ENCODE data around the gene SYNDIG1. TPM values are rescaled to one million over a fixed set of nuclear protein-coding genes. Genes with fewer than 3 reads are reported as not detected.

SYNDIG1 gene
- total RNA-seq, 2 experiments from 2014 or later: not detected

DNA sequence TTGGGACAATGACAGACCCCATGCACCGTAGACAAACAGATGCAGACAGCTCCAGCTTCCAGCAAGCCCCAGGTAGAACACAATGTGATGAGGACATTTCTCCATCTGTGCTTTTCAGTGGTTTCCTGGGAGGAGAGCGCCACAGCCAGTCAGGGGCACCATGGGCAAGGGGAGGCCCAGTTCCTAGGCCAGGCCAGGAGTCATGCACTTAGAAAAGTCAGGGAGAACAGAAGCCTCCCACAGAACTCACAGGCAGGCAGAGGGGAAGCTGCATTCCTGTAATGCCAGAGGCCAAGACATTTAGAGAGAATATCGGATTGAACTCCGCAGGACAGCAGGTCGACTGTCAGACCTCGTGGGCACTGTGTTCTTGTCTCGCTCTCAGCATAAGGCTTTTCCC, 9.2 kb downstream of the SYNDIG1 start:
- Mint-ChIP-seq H3K27ac (no peak overlapping the region), H3K4me1 (no peaks in the 10 kb centered on the region), H3K36me3 (no peaks in the 10 kb centered on the region), H3K27me3 (peaks cover 9% of the 10 kb centered on the region), H3K9me3 (no peaks in the 10 kb centered on the region), H3K4me3 (no peak overlapping the region)
- DNase-seq: no peak

DNA sequence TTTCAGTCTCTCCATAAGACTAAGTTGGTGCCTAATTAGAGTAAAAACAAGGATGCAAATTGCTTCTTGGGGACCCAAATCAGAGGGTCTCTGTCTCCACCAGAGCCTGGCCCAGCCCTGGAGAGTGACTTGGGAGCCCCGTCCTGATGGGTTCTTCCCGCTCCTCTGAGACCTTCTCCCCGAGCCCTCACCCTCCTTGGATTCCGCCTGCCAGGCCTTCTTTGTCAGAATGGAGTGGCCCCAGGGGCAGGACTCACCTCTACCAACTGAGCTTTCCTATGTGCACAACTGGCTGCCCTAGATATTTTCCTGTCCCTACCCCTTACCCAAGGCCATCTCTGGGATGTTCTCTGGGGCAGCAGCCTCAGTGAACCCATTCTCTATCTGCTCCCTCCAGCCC, 9.7 kb downstream of the SYNDIG1 start:
- DNase-seq: no peak

DNA sequence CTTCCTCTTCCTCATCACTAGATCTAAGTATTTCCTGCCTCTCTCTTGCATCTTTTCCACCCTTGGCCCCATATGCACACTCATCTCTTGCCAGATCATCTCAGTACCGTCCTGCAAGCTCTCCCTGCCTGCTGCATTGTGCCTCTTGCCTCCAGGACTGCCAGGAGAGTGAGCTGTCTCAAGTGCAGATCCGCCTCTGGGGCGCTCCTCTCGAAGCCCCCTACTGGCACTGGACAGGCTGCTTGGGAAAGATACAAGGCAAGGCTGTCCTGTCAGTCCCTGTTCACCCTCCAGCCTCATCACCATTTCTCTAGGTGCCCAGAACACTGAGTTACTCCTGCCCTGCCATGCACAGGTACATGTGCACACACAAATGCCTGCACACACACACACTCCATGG, 10.2 kb downstream of the SYNDIG1 start:
- no peak overlapping the region for H3K4me3 Mint-ChIP-seq
- peaks cover 6% of the 10 kb centered on the region for H3K27me3 Mint-ChIP-seq
- H3K36me3 Mint-ChIP-seq: no peaks in the 10 kb centered on the region
- no peak overlapping the region for H3K27ac Mint-ChIP-seq
- no peak for DNase-seq
- no peaks in the 10 kb centered on the region for H3K9me3 Mint-ChIP-seq
- H3K4me1 Mint-ChIP-seq: no peaks in the 10 kb centered on the region

More for the DNA sequence above, 9.7 kb downstream of the SYNDIG1 start:
- no peaks in the 10 kb centered on the region for H3K36me3 Mint-ChIP-seq
- H3K9me3 Mint-ChIP-seq: no peaks in the 10 kb centered on the region
- no peak overlapping the region for H3K4me3 Mint-ChIP-seq
- H3K4me1 Mint-ChIP-seq: no peaks in the 10 kb centered on the region
- H3K27me3 Mint-ChIP-seq: peaks cover 6% of the 10 kb centered on the region
- no peak overlapping the region for H3K27ac Mint-ChIP-seq

DNA sequence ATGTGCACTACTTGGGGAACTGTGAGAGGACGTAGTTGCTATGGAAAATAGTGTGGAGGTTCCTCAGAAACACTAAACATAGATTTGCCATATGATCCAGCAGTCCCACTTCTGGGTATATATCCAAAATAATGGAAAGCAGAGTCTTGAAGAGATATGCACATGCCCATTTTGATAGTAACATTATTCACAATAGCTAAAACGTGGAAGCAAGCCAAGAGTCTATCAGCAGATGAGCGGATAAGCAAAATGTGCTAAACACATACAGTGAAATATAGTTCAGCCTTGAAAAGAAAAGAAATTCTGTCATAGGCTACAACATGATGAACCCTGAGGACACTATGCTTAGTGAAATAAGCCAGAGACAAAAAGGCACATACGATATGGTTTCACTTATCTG, 11.1 kb downstream of the SYNDIG1 start:
- Mint-ChIP-seq H3K27me3 (peaks cover 5% of the 10 kb centered on the region), H3K4me3 (no peak overlapping the region), H3K27ac (no peak overlapping the region), H3K9me3 (no peaks in the 10 kb centered on the region), H3K36me3 (no peaks in the 10 kb centered on the region), H3K4me1 (no peaks in the 10 kb centered on the region)
- no peak for DNase-seq

DNA sequence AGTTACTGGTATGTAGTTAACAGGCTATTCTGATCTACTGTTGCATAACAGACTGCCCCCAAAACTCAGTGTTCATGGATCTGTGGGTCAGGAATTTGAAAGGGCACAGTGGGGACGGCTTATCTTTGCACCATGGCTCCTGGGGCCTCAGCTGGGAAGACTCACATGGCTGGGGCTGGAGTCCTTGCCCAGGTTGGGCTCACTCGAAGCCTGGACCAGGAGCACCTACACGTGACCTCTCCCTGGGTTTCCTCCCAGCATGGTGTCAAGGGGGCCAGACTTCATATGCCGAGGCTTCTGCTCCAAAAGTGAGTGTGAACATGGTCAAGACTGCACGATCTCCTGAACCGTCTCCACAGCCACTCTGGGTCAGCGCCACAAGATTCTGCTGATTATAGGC, 11.7 kb downstream of the SYNDIG1 start:
- no peaks in the 10 kb centered on the region for H3K27me3 Mint-ChIP-seq
- H3K4me1 Mint-ChIP-seq: no peaks in the 10 kb centered on the region
- no peak overlapping the region for H3K4me3 Mint-ChIP-seq
- H3K9me3 Mint-ChIP-seq: no peaks in the 10 kb centered on the region
- no peak for DNase-seq
- H3K27ac Mint-ChIP-seq: no peak overlapping the region
- H3K36me3 Mint-ChIP-seq: no peaks in the 10 kb centered on the region

DNA sequence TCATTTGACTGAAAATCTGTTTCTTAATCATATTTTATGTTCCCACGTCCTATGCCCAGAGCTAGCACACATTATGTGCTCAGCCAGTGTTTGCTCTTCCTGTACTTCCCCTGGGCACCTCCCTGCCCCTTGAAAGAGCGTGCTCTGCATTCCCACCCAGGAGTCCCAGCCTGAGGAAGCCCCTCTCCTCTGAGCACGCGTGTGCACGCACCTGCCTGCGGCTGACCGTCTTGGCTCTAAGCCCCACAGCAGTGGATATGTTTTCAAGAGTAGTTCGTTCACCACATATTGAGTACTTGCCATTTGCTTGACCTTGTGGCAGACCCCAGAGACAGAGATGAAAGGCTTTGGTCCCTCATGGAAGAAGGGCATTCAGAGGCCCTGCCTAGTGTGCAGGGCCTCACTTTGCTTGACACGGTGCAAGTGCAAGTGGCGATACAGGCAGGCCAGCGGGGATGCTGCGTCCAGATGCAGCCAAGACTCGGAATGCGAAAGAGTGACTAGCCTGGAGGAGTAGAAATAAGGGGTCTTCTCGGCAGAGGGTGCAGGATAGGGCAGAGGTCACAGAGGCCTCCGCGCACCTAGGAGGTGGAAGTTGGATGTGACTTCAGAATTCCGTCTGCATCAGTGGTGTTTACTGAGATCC, 14.1 kb downstream of the SYNDIG1 start:
- no peaks in the 10 kb centered on the region for H3K4me1 Mint-ChIP-seq
- no peak overlapping the region for H3K27ac Mint-ChIP-seq
- H3K27me3 Mint-ChIP-seq: no peaks in the 10 kb centered on the region

DNA sequence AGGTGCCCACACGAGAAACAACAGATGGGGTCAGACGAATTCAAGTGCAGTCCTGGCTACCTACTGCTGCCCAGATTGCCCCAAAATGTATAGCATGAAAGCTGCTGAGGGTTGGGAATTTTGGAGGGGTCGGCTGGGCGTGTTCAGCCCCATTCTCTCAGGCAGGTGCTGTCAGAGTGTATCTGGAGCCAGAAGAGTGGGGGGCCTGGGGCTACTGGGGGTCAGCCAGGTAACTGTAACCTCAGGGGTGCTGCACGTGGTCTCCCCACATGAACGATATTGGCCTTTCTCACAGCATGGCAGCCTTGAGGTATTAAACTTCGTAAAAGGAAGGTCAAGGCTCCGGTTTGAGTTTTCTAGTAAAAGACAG, 14.6 kb downstream of the SYNDIG1 start:
- no peaks in the 10 kb centered on the region for H3K4me1 Mint-ChIP-seq
- no peak overlapping the region for H3K4me3 Mint-ChIP-seq
- H3K27ac Mint-ChIP-seq: no peak overlapping the region
- no peaks in the 10 kb centered on the region for H3K36me3 Mint-ChIP-seq
- no peaks in the 10 kb centered on the region for H3K9me3 Mint-ChIP-seq
- no peaks in the 10 kb centered on the region for H3K27me3 Mint-ChIP-seq
- DNase-seq: no peak

More for the DNA sequence above, 14.1 kb downstream of the SYNDIG1 start:
- Mint-ChIP-seq H3K4me3 (no peak overlapping the region), H3K9me3 (no peaks in the 10 kb centered on the region), H3K36me3 (no peaks in the 10 kb centered on the region)
- no peak for DNase-seq

DNA sequence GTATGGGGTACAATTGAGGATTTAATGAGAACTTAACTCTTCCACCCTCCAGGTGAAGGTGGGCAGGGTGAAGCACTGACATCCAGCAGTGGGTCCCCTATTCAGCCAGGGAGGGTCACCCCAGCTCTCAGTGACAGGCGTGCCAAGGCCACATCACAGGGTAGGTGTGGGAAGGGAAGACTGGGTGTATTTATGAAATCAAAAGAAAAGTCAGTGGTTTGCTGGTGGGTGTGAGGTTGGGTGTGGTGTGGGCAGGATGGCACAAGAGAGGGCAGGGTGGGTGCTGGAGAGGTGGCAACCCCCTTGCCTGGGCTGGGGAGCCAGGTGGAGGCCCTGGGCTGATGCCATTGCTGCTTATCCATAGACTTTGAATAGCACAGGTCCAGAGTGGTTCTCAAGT, 16.6 kb downstream of the SYNDIG1 start:
- H3K36me3 Mint-ChIP-seq: no peaks in the 10 kb centered on the region
- no peaks in the 10 kb centered on the region for H3K9me3 Mint-ChIP-seq
- no peaks in the 10 kb centered on the region for H3K27me3 Mint-ChIP-seq
- no peaks in the 10 kb centered on the region for H3K4me1 Mint-ChIP-seq
- H3K4me3 Mint-ChIP-seq: no peak overlapping the region
- no peak overlapping the region for H3K27ac Mint-ChIP-seq
- DNase-seq: no peak

DNA sequence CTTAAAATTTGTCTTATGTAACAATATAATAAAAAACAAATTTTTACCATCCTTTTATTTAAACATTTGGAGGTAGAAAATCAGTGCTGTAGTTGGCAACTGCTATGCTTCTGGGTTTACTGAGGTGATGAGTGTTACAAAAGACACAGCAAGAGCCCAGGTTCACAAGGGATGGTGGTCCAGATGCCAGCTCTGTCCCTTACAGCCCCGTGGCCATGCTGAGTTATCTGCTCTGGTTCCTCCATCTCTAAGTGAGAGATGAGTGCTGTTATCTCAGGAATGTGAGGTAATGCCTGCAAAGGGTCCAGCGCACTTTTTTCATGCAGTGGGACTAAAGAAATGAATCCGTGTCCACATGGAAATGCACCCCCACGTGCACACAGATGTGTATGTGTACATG, 17.8 kb downstream of the SYNDIG1 start:
- Mint-ChIP-seq H3K27ac (no peak overlapping the region), H3K36me3 (no peaks in the 10 kb centered on the region), H3K9me3 (no peaks in the 10 kb centered on the region), H3K4me3 (no peak overlapping the region), H3K4me1 (no peaks in the 10 kb centered on the region), H3K27me3 (no peaks in the 10 kb centered on the region)
- no peak for DNase-seq

DNA sequence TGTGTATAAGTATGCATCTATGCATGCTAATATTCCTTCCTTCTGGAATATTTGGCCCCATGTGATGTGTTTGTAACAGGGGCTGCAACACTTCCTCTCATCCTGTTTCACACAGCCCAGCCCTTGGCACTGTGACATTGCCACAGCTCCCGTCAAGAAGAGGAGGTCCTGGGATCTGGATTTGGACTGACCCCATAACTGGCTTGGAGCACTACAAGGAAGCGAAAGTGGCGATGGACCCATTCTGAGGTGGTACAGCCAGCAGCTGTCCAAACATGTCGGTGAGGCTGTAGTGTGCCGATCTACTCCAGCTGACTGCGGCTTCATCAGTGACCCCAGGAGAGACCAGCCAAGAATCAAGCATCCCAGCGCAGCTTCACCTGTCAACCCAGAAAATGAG, 18.2 kb downstream of the SYNDIG1 start:
- Mint-ChIP-seq H3K36me3 (no peaks in the 10 kb centered on the region), H3K4me3 (no peak overlapping the region)

DNA sequence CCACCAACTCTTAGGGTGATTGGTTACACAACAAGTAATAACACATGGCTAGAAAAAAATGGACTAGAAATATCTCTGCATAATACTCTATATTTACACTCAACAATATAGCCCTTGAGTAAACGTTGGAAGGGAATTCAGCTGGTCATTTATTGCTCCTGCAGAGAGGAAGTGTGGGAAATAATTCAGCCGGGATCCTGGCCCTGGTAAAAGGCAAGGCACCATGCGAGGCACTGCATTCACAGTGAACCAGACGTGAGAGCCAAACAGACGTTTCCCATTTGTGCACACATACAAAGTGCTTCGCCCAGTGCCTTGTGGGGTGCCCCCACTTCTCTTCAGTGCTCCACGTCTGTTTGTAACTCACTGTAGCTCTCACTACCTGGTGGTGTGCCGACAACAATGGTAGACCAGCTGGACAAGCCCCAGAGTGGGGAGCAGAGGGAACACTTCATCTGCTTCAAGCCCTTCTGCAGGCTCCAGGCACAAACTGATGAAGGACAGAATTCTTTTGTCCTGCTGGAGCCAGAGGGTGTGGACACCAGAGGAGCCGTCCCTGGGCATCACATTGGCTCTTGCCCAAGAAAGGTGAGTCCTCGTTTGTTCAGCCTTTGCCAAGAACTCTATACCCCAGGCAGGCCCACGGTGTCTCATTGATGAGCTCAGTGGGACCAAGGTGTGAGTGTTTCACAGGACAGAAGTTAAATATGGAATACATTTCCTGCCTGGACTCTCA, 18.8 kb downstream of the SYNDIG1 start:
- no peaks in the 10 kb centered on the region for H3K9me3 Mint-ChIP-seq
- no peaks in the 10 kb centered on the region for H3K4me1 Mint-ChIP-seq
- no peaks in the 10 kb centered on the region for H3K27me3 Mint-ChIP-seq
- no peak for DNase-seq
- H3K27ac Mint-ChIP-seq: no peak overlapping the region
- H3K4me3 Mint-ChIP-seq: no peak overlapping the region
- H3K36me3 Mint-ChIP-seq: no peaks in the 10 kb centered on the region

More for the DNA sequence above, 18.2 kb downstream of the SYNDIG1 start:
- no peak for DNase-seq
- H3K27ac Mint-ChIP-seq: no peak overlapping the region
- H3K9me3 Mint-ChIP-seq: no peaks in the 10 kb centered on the region
- H3K4me1 Mint-ChIP-seq: no peaks in the 10 kb centered on the region
- H3K27me3 Mint-ChIP-seq: no peaks in the 10 kb centered on the region

DNA sequence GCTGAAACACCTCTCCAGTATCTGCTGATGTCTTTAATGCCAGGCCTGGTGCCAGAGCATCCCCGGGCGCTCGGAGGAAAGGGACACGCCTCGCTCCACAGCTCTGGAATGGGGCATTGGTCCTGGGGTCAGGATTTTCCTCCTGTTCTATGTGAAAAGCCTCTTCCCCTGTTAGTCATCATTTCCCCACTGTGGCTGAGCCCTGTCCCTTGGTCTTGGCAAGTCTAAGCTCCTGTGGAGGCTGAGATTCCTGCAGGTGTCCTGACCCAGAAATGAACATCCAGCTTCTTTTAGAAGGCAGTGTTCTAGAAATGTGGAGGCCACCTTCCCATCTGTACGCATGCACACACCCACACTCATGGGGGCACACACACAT, 19.4 kb downstream of the SYNDIG1 start:
- Mint-ChIP-seq H3K9me3 (no peaks in the 10 kb centered on the region), H3K4me1 (no peaks in the 10 kb centered on the region), H3K4me3 (no peak overlapping the region), H3K27ac (no peak overlapping the region), H3K36me3 (no peaks in the 10 kb centered on the region), H3K27me3 (no peaks in the 10 kb centered on the region)
- no peak for DNase-seq

DNA sequence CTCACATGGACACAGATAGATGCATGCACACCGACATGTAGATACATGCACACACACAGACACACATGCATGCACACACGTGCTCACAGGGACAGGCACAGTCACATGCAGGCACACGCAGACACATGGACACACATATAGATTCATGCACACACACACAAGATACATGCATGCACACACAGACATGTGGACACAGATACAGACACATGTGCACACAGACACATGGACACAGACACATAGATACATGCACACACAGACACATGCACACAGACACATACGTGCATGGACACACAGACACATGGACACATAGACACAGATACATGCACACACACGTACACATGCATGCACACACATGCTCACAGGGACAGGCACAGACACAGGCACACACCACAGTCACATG, 19.8 kb downstream of the SYNDIG1 start:
- Mint-ChIP-seq H3K4me1 (no peaks in the 10 kb centered on the region), H3K9me3 (no peaks in the 10 kb centered on the region), H3K4me3 (no peak overlapping the region), H3K27ac (no peak overlapping the region), H3K36me3 (no peaks in the 10 kb centered on the region), H3K27me3 (no peaks in the 10 kb centered on the region)
- DNase-seq: no peak

DNA sequence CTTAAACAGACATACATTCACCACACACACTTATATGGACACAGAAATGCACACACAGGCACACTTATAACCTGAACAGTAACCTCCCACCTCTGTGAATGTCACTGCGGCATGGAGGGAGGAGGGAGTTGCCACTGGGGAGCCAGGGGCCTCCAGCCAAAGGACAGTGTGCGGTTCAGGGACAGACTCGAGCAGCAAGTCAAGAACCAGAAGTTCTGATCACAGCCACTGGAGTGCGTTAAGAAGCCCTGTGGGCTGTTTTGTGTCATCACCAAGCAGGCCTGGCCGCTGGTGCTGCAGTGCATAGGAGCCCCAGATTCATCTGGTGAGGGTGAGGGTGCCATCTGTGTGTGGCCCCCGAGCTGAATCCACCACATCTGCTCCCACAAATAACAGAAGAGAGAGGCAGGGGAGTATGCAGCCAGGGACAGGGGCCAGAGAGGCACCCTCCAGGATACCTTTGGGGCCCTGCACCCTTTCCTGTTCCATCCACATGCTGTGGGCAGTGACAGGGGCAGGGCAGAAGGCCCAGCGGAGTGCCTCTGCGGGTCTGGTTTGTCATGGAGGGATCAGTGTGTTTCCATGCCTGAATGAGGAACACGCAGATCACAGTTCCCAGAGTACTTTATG, 20.3 kb downstream of the SYNDIG1 start:
- Mint-ChIP-seq H3K27me3 (no peaks in the 10 kb centered on the region), H3K9me3 (no peaks in the 10 kb centered on the region), H3K4me3 (no peak overlapping the region), H3K4me1 (no peaks in the 10 kb centered on the region), H3K36me3 (no peaks in the 10 kb centered on the region), H3K27ac (no peak overlapping the region)
- no peak for DNase-seq

DNA sequence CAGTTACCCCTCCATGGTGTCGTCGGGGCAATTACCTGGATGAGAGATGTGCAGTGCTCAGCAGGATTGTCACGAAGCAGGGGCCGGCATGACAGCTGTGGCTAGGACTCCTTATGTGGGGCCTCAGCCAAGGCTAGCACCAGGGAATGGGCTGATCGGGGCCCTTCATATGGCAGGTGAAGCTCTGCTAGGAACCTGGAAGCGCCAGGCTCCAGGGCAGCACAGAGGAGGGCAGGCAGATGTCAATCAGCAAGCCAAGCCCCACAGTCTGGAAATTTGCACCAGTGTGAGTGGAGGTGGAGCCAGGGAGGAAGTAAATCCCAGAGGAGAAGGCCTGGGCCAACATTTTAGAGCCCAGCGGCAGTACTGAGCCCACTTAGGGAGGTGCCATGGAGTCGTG, 21.2 kb downstream of the SYNDIG1 start:
- Mint-ChIP-seq H3K27me3 (no peaks in the 10 kb centered on the region), H3K4me1 (no peaks in the 10 kb centered on the region), H3K36me3 (no peaks in the 10 kb centered on the region), H3K4me3 (no peak overlapping the region), H3K27ac (no peak overlapping the region), H3K9me3 (no peaks in the 10 kb centered on the region)
- no peak for DNase-seq

All from activated naive CD8-positive, alpha-beta T cell treated with anti-CD3 and anti-CD28 coated beads for 36 hours (primary cell).